Heart left ventricle (tissue), 13 donors: Measurements from ENCODE around the gene SLC9C1.

ENCODE experiments used
- POLR2A ChIP-seq, 2 donors: fragments of 450-650 bp; IDR thresholded peaks; one replicate each; pipeline ENCODE4 v1.6.1; 2017; ENCODE audit warnings: antibody characterized with exemption in 2 of 2, mild to moderate bottlenecking in 2 of 2, moderate library complexity in 2 of 2
- TF ChIP-seq, protein P1 (sequence below), 12 donors: fragments of 200-600 bp; sonication (generic) in 4 of 12; IDR thresholded peaks; one replicate each; pipeline versions ENCODE4 v1.5.0 to v1.8.0; 2018 to 2022; ENCODE audit warnings: antibody characterized with exemption in 12 of 12, mild to moderate bottlenecking in 5 of 12
- donor health status: ischemic (EF 13 %, LVEDD 7.1; RV severe dilation, severe dysfunction).
- donor health status: DM: no; HTN: yes; CAD: no.
- donor health status: DM: no; HTN: no; CAD: no.
- donor health status: ischemic (EF 25% LVEDD 6.9; RV normal size, moderate dysfunction).
- donor health status: ischemic (EF 25% LVEDD 5.7; RV mildly dilated, moderate dysfunction).
- donor health status: ischemic (EF 35%, LVEDD 5.7; RV mildly dilated, moderate dysfunction).
- donor health status: nonischemic (EF 11% LVEDD 7.7; RV severe dilation, severe dysfunction).
- donor health status: DM: yes; HTN: yes; CAD: no.
- donor health status: PGD.
- donor health status: ischemic (EF 29% LVEDD 5.4; RV normal size, mild dysfunction).
- donor health status: nonischemic (EF 23%, LVEDD 6.1; RV moderate dilation, normal function).

DNA sequence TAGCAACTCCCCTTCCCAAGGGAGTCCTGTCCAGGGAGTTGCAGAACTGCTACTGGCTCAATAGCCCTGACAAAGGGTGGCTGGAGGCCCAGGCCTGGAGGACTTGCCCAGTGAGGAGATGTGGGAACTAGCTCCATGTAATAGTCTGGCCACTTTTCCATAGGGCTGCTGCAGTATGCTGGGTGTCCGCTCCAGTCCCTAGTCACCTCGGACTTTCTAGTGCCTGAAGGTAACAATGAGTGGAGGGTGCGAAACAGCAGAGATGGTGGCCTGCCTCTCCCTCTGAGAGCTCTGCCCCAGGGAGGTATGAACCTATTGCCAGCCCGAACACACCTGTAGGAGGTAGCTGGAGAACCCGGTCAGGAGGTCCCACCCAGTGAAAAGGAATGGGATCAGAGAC, 119.0 kb downstream of the SLC9C1 start:
- TF ChIP-seq POLR2A (IDR thresholded peaks at IDR 0.05) = no peak
- TF ChIP-seq, protein P1, sequence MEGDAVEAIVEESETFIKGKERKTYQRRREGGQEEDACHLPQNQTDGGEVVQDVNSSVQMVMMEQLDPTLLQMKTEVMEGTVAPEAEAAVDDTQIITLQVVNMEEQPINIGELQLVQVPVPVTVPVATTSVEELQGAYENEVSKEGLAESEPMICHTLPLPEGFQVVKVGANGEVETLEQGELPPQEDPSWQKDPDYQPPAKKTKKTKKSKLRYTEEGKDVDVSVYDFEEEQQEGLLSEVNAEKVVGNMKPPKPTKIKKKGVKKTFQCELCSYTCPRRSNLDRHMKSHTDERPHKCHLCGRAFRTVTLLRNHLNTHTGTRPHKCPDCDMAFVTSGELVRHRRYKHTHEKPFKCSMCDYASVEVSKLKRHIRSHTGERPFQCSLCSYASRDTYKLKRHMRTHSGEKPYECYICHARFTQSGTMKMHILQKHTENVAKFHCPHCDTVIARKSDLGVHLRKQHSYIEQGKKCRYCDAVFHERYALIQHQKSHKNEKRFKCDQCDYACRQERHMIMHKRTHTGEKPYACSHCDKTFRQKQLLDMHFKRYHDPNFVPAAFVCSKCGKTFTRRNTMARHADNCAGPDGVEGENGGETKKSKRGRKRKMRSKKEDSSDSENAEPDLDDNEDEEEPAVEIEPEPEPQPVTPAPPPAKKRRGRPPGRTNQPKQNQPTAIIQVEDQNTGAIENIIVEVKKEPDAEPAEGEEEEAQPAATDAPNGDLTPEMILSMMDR (IDR thresholded peaks at IDR 0.05) = no peak
